ENCODE measurements around the gene RNASET2.

The RNASET2 gene

DNA sequence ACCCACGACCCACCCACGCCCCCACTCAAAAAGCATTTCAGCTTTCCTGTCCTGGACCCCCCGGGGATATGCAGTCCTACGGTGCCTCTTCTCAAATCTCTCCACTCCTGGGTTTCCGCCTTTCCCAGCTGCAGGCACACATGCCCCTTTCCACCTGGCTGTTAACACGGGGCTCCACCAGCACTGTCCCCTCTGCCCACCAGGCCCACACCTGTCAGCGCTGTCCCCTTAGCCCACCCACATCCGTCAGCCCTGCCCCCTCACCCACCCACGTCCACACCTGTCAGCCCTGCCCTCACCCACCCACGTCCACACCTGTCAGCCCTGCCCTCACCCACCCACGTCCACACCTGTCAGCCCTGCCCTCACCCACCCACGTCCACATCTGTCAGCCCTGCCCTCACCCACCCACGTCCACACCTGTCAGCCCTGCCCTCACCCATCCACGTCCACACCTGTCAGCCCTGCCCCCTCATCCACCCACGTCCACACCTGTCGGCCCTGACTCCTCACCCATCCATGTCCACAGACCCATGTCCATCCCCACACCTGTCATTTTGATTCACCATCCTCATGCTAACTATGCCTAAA lies 11.6 kb downstream of the RNASET2 start:
- DNase-seq = no peak

GRCh38 chr6:166942393-166943168 lies 13.8 kb downstream of the RNASET2 start:
- DNase-seq = no peak

GRCh38 chr6:166940643-166941068 lies 15.7 kb downstream of the RNASET2 start:
- no peak for DNase-seq

GRCh38 chr6:166939894-166940293 lies 16.5 kb downstream of the RNASET2 start:
- DNase-seq = no peak

GRCh38 chr6:166939345-166939744 lies 17.0 kb downstream of the RNASET2 start:
- no peak for DNase-seq

GRCh38 chr6:166938704-166939103 lies 17.6 kb downstream of the RNASET2 start:
- no peak for DNase-seq

GRCh38 chr6:166938150-166938549 lies 18.2 kb downstream of the RNASET2 start:
- no peak for DNase-seq

DNA sequence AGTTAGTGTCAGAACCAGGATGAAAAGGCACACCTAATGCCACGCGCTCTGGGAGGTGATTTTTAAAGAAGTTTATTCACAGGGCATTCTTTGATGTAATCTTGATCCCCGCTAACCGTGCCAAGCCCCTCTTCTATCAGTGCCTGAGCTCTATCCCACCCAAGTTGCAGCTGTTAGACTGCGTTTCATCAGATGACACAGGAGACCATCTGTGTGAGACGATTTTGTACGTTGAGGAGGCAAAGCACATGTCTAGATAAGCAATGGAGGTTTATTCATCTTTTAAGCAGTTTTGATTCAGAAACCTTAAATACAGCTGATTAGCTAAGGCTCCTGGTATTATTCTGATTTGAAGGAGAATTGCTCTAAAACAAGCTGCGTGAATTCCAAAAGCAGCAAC lies 18.6 kb downstream of the RNASET2 start:
- DNase-seq = no peak

DNA sequence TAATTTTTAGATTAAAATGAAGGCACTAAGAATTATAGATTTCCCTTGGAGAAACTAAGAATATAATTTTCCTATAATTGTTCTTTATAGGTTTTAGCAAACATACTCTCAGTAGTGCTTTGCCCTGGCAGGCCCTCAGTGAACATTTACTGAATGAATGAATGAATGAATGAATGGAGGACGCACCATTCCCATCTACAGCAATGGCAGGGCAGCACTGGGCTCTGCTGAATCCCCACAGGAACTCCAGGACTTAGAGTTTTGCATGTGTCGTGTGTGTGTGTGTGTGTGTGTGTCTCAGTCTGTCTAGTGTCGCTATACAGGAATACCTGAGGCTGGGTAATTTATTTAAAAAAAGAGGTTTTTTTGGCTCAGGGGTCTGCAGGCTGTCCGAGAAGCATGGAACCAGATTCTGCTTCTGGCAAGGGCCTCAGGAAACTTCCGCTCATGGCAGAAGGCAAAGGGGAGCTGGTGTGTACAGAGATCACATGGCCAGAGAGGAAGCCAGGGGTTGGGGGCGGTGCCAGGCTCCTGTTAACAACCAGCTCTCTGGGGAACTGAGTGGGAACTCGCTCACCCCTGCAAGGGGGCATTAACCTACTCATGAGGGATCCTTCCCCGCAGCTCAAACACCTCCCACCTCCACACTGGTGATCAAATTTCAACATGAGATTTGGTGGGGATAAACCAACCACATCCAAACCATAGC lies 20.1 kb downstream of the RNASET2 start:
- DNase-seq = no peak

- no peak for DNase-seq
Measured at GRCh38 chr6:166935353-166935752, 21.0 kb downstream of the RNASET2 start.

- no peak for DNase-seq
Measured at GRCh38 chr6:166934174-166934573, 22.2 kb downstream of the RNASET2 start.

GRCh38 chr6:166933396-166933795 lies 23.0 kb downstream of the RNASET2 start:
- no peak for DNase-seq

GRCh38 chr6:166932616-166933015 lies 23.7 kb downstream of the RNASET2 start:
- DNase-seq = no peak

DNA sequence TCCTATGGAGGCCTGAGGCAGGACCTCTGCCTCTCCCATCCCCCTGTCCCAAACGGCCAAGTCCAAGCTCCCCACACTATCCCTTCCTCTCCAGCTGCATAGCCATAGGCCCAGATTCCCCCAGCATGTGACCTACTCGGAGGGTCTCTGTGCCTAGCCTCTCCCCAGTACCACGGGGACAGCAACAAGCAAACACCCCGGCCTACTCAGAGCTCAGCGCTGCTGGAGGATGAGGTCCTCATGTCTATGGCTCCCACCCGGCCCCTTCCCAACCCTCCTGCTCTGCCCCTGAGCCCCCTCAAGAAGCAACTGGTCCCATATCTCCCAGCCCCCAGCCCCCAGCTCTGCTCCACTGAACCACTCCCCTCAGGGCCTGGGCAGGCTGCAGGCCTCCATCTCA lies 24.2 kb downstream of the RNASET2 start:
- no peak for DNase-seq

DNA sequence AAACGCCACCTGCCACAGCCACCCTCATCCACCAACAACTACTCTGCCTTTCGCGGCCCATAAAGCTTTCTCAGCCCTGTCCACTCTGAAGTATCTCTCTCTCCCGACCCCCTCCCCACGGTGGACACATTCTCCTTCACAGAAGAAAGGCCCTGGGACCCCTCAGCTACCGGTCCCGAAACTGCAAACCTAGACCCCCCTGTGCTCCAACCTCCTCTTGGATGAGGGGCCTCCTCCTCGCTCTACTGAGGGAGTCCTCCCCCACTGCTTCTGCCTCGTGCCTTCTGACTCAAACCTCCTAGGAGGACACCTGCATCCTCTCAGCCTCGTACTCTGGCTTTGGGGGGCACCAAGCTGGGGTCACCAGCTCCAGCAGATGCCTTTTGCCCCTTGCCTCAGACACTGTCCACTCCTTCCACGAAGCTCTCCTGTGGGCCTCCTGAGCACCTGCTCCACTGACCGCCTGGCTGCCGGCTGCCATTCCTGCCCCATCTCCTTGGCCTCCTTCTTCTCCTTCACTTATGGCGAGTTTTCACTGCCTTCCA lies 24.9 kb downstream of the RNASET2 start:
- DNase-seq = no peak

DNA sequence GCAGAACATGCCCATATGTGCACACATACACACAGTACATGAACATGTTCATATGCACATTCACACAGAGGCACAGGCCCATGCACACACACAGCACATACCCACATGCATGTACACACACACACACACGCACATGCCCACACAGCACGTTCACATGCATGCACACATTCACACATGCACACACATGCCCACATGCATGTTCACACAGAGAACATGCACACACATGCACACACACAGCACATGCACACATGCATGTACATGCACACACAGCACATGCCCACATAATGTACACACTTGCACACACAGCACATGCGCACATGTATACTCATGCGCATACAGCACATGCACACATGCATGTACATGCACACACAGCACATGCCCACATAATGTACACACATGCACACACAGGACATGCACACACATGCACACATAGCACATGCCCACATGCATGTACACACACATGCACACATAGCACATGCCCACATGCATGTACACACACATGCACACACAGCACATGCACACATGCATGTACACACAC lies 25.9 kb downstream of the RNASET2 start:
- DNase-seq = no peak

DNA sequence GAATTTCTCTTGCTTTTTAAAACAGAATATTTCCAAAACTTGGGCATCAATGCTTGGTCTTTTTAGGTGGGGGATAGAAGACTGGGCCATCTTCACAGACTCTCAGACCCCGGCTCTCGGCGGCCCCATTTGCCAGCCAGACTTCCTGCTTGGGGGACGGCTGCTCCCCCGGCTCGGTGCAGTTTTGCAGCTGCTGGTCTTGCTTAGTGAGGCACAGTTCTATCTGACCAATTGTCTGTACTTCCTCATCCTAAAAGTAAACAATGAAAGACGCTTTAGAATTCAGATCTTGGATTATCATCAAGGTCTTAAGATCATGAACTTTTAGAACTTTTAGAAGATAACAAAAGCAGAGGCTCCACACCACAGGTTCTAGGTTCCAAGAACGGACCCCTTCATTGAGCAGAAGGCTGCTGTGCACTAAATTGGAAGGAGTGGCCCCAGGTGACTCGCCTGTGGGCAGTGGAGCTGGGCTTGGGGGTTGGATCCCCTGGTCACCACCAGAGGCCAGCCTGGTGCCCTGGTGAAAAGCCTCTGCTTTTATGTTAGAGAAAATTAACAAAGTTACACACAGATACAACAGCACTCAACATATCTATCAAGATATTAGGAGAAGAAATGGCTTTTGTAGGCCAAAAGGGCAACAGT lies 26.7 kb downstream of the RNASET2 start:
- no peak for DNase-seq

GRCh38 chr6:166928644-166929541 lies 27.5 kb downstream of the RNASET2 start:
- no peak for DNase-seq

- DNase-seq = no peak
Measured at GRCh38 chr6:166927935-166928643, 28.3 kb downstream of the RNASET2 start.

GRCh38 chr6:166927240-166927934 lies 29.0 kb downstream of the RNASET2 start:
- DNase-seq = no peak

DNA sequence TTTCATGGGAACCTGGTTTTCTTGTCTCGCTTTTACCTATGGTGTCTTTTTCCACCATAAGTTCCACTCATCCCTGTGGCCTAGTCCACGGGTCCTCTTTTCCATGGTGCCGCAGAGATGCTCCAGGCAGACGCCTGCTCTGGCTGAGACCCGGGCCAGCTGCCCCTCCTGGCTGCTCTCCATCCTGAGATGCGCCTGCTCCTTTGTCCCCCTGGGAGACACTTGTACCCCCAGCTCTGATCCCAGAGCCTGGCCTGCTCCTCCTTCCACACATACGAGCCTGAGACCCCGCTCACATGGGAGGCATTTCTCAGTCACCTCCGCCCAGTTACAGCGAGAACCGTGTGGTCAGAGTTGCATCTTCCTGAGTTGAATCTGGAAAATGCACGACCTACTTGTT lies 29.6 kb downstream of the RNASET2 start:
- no peak for DNase-seq

All from GOT3 (cell line).